H9 (cell line): Measurements from ENCODE around the gene SORCS2. TPM values are rescaled to one million over a fixed set of nuclear protein-coding genes. Genes with fewer than 3 reads are reported as not detected.

Experiments
- DNase-seq: peaks from one replicate; pipeline ENCODE4 v3.0.0-alpha.2; 2017
- H2AFZ ChIP-seq: one replicate; pipeline ENCODE4 v1.6.1; 2013; ENCODE audit warnings: mild to moderate bottlenecking, low read length, control low read depth, moderate library complexity
- H2AK5ac ChIP-seq: 2 replicates; pipeline ENCODE4 v1.6.1; 2013; ENCODE audit warnings: low read length, control low read depth, mixed read lengths; ENCODE audit not compliant: insufficient read length
- H2BK120ac ChIP-seq: one replicate; pipeline ENCODE4 v1.6.1; 2013; ENCODE audit warnings: low read depth, mild to moderate bottlenecking, low read length, control low read depth, inconsistent platforms; ENCODE audit not compliant: poor library complexity, severe bottlenecking
- H2BK12ac ChIP-seq: 2 replicates; pipeline ENCODE4 v1.6.1; 2013; ENCODE audit warnings: low read length, control low read depth, mixed read lengths, low read depth; ENCODE audit not compliant: insufficient read length
- H2BK15ac ChIP-seq: 2 replicates; pipeline ENCODE4 v1.6.1; 2013; ENCODE audit warnings: low read depth, low read length, control low read depth
- H2BK20ac ChIP-seq: one replicate; pipeline ENCODE4 v1.6.1; 2013; ENCODE audit warnings: low read depth, mild to moderate bottlenecking, low read length, control low read depth, inconsistent platforms; ENCODE audit not compliant: poor library complexity, severe bottlenecking
- H2BK5ac ChIP-seq: 2 replicates; pipeline ENCODE4 v1.6.1; 2013; ENCODE audit warnings: low read length, control low read depth, mixed read lengths; ENCODE audit not compliant: insufficient read length
- H3K14ac ChIP-seq: 2 replicates; pipeline ENCODE4 v1.6.1; 2013; ENCODE audit warnings: low read length, control low read depth; ENCODE audit not compliant: insufficient read depth
- H3K18ac ChIP-seq: 2 replicates; pipeline ENCODE4 v1.6.1; 2013; ENCODE audit warnings: low read depth, mild to moderate bottlenecking, mixed read lengths, low read length, control low read depth; ENCODE audit not compliant: insufficient read length
- H3K23ac ChIP-seq: 2 replicates; pipeline ENCODE4 v1.6.1; 2013; ENCODE audit warnings: low read length, control low read depth, mixed read lengths, low read depth; ENCODE audit not compliant: insufficient read length
- H3K23me2 ChIP-seq: 2 replicates; pipeline ENCODE4 v1.6.1; 2013; ENCODE audit warnings: low read depth, mild to moderate bottlenecking, mixed read lengths, low read length, control low read depth; ENCODE audit not compliant: insufficient read length, poor library complexity, severe bottlenecking
- H3K27ac ChIP-seq: 2 replicates; pipeline ENCODE4 v1.5.1; 2013; ENCODE audit warnings: low read length, control low read depth, mixed read lengths, low read depth; ENCODE audit not compliant: insufficient read length
- H3K27me3 ChIP-seq: 2 replicates; pipeline ENCODE4 v1.6.1; 2013; ENCODE audit warnings: low read length, control low read depth, inconsistent platforms; ENCODE audit not compliant: insufficient read depth
- H3K4ac ChIP-seq: 2 replicates; pipeline ENCODE4 v1.6.1; 2013; ENCODE audit warnings: low read depth, mild to moderate bottlenecking, control low read depth, inconsistent platforms, low read length, moderate library complexity
- H3K4me1 ChIP-seq: 2 replicates; pipeline ENCODE4 v1.6.1; 2013; ENCODE audit warnings: low read length, control low read depth, inconsistent platforms; ENCODE audit not compliant: insufficient read depth
- H3K4me2 ChIP-seq: 2 replicates; pipeline ENCODE4 v1.6.1; 2013; ENCODE audit warnings: low read length, control low read depth, mixed read lengths; ENCODE audit not compliant: insufficient read length, insufficient read depth
- H3K56ac ChIP-seq: 2 replicates; pipeline ENCODE4 v1.6.1; 2013; ENCODE audit warnings: low read depth, mild to moderate bottlenecking, mixed read lengths, low read length, control low read depth; ENCODE audit not compliant: insufficient read length
- H3K79me1 ChIP-seq: 2 replicates; pipeline ENCODE4 v1.6.1; 2013; ENCODE audit warnings: low read depth, mild to moderate bottlenecking, moderate library complexity, low read length, control low read depth, inconsistent platforms; ENCODE audit not compliant: insufficient read depth, poor library complexity, severe bottlenecking
- H3K79me2 ChIP-seq: 2 replicates; pipeline ENCODE4 v1.6.1; 2013; ENCODE audit warnings: low read length, control low read depth, inconsistent platforms; ENCODE audit not compliant: insufficient read depth
- H3K9ac ChIP-seq: 2 replicates; pipeline ENCODE4 v1.6.1; 2013; ENCODE audit warnings: low read length, control low read depth, mixed read lengths; ENCODE audit not compliant: insufficient read length; ENCODE audit errors: extremely low read depth
- H3K9me3 ChIP-seq: one replicate; pipeline ENCODE4 v1.6.1; 2013; ENCODE audit warnings: low read depth, low read length, inconsistent platforms; ENCODE audit not compliant: control insufficient read depth
- H3T11ph ChIP-seq: one replicate; pipeline ENCODE4 v1.6.1; 2013; ENCODE audit warnings: mild to moderate bottlenecking, low read length, control low read depth, inconsistent platforms
- H4K20me1 ChIP-seq: one replicate; pipeline ENCODE4 v1.6.1; 2013; ENCODE audit not compliant: control insufficient read depth, insufficient read length, insufficient read depth
- H4K5ac ChIP-seq: 2 replicates; pipeline ENCODE4 v1.6.1; 2013; ENCODE audit warnings: low read depth, mild to moderate bottlenecking, mixed read lengths, low read length, control low read depth; ENCODE audit not compliant: insufficient read length
- H4K8ac ChIP-seq: replicated peaks from 2 replicates; pipeline ENCODE4 v1.6.1; 2013; ENCODE audit warnings: low read length, control low read depth, mixed read lengths, low read depth; ENCODE audit not compliant: insufficient read length
- H4K91ac ChIP-seq: 2 replicates; pipeline ENCODE4 v1.6.1; 2013; ENCODE audit warnings: low read depth, mild to moderate bottlenecking, moderate library complexity, mixed read lengths, low read length, control low read depth; ENCODE audit not compliant: insufficient read length
- H3K27ac Mint-ChIP-seq, 3 experiments: 2 replicates in 2 of 3; 3 replicates in 1 of 3; pipeline ENCODE4 v1.8.0; 2020 to 2021; ENCODE audit warnings: mixed read lengths in 3 of 3, mild to moderate bottlenecking in 1 of 3, moderate library complexity in 1 of 3
- H3K27me3 Mint-ChIP-seq: 2 replicates; pipeline ENCODE4 v1.8.0; 2021; ENCODE audit warnings: low read depth, mild to moderate bottlenecking, moderate library complexity, mixed read lengths
- H3K36me3 Mint-ChIP-seq, 3 experiments: 2 replicates in 2 of 3; 3 replicates in 1 of 3; pipeline ENCODE4 v1.8.0; 2020 to 2021; ENCODE audit warnings: low read depth in 3 of 3, mixed read lengths in 3 of 3; ENCODE audit not compliant: insufficient read depth in 1 of 3
- H3K4me1 Mint-ChIP-seq, 2 experiments: 2 replicates each; pipeline ENCODE4 v1.8.0; 2020; ENCODE audit warnings: mixed read lengths in 2 of 2
- H3K4me3 Mint-ChIP-seq, 2 experiments: 2 replicates in 1 of 2; 3 replicates in 1 of 2; pipeline ENCODE4 v1.8.0; 2020 to 2021; ENCODE audit warnings: mild to moderate bottlenecking in 2 of 2, mixed read lengths in 2 of 2, moderate library complexity in 1 of 2
- H3K9me3 Mint-ChIP-seq, 2 experiments: 2 replicates in 1 of 2; 3 replicates in 1 of 2; pipeline ENCODE4 v1.8.0; 2020; ENCODE audit warnings: mild to moderate bottlenecking in 2 of 2, mixed read lengths in 2 of 2, moderate library complexity in 1 of 2
- WGBS: extraction: QIAGEN DNeasy Blood & Tissue Kit; methylation state at CpG from one replicate; pipeline ENCODE4 v1.1.7; 2013; ENCODE audit warnings: missing lambda C conversion rate, low lambda C conversion rate, mixed read lengths; ENCODE audit not compliant: insufficient read length; ENCODE audit errors: extremely low coverage; 5-methylcytosine and 5-hydroxymethylcytosine counted together
- total RNA-seq: library from RNA; stranded (reverse); gene quantifications from 2 replicates; pipeline ENCODE4 v1.2.1, GENCODE V29; 2021
- TF ChIP-seq, protein P1 (sequence below): fragments of 200-600 bp; sonication (generic); conservative IDR thresholded peaks from 3 replicates; pipeline ENCODE4 v1.8.0; 2021; ENCODE audit warnings: antibody characterized with exemption, mild to moderate bottlenecking

Gene SORCS2
- total RNA-seq, 1 experiment from 2014 or later = 0.57 TPM

DNA sequence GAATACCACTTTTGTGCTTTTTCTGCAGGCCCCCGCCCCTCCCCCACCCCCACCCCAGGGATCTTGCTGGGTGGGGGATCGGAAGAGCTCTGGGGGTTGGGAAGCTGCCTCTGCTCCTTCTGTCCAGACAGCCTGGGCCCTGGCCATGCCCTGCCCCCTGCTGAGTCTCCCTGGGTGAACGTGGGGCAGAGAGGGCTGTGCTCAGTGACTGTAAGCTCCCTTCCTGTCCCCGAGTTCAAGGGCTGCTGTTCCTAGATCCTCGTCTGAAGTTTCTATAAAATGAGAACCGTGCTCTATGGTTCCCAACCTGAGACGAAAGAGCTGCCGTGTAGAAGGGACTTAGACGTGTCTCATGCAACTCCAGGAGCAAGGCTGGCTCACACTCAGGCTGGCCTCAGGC, 105.0 kb downstream of the SORCS2 start:
- H3K79me2 ChIP-seq = no peaks in the 10 kb centered on the region

More for the DNA sequence above, 105.0 kb downstream of the SORCS2 start:
- H3K18ac ChIP-seq = no peak overlapping the region
- H3K79me1 ChIP-seq = no peaks in the 10 kb centered on the region
- no peak overlapping the region for H2AFZ ChIP-seq
- no peaks in the 10 kb centered on the region for H3K4me1 ChIP-seq
- H3K27me3 ChIP-seq = no peaks in the 10 kb centered on the region
- H3K4me2 ChIP-seq = no peak overlapping the region
- no peak overlapping the region for H3K4me3 Mint-ChIP-seq
- H3K27me3 Mint-ChIP-seq = peaks cover 8% of the 10 kb centered on the region
- H2AK5ac ChIP-seq = no peak overlapping the region
- H4K5ac ChIP-seq = no peak overlapping the region
- H3K23ac ChIP-seq = no peak overlapping the region
- H3K14ac ChIP-seq = no peak overlapping the region
- H3T11ph ChIP-seq = no peak overlapping the region
- H3K9me3 ChIP-seq = no peaks in the 10 kb centered on the region
- no peak overlapping the region for H3K56ac ChIP-seq
- H3K9me3 Mint-ChIP-seq = no peaks in the 10 kb centered on the region
- WGBS = no CpG with 5 or more reads among the region's 9 CpGs
- no peaks in the 10 kb centered on the region for H4K20me1 ChIP-seq
- H2BK5ac ChIP-seq = no peak overlapping the region
- TF ChIP-seq, protein P1, sequence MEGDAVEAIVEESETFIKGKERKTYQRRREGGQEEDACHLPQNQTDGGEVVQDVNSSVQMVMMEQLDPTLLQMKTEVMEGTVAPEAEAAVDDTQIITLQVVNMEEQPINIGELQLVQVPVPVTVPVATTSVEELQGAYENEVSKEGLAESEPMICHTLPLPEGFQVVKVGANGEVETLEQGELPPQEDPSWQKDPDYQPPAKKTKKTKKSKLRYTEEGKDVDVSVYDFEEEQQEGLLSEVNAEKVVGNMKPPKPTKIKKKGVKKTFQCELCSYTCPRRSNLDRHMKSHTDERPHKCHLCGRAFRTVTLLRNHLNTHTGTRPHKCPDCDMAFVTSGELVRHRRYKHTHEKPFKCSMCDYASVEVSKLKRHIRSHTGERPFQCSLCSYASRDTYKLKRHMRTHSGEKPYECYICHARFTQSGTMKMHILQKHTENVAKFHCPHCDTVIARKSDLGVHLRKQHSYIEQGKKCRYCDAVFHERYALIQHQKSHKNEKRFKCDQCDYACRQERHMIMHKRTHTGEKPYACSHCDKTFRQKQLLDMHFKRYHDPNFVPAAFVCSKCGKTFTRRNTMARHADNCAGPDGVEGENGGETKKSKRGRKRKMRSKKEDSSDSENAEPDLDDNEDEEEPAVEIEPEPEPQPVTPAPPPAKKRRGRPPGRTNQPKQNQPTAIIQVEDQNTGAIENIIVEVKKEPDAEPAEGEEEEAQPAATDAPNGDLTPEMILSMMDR = no peak
- no peak overlapping the region for H3K4ac ChIP-seq
- H3K9ac ChIP-seq = no peak overlapping the region
- H2BK120ac ChIP-seq = no peak overlapping the region
- H3K27ac ChIP-seq = no peak overlapping the region
- no peak overlapping the region for H2BK20ac ChIP-seq
- no peak overlapping the region for H4K8ac ChIP-seq
- H3K23me2 ChIP-seq = no peaks in the 10 kb centered on the region
- no peaks in the 10 kb centered on the region for H3K36me3 Mint-ChIP-seq
- no peak overlapping the region for H3K27ac Mint-ChIP-seq
- no peak for DNase-seq
- H2BK15ac ChIP-seq = no peak overlapping the region
- peaks cover 6 to 19% of the 10 kb centered on the region in 2 experiments; a peak in 3 of 4 replicates for H3K4me1 Mint-ChIP-seq
- H4K91ac ChIP-seq = no peak overlapping the region
- H2BK12ac ChIP-seq = no peak overlapping the region
